Ishikawa (cell line): ENCODE measurements around the gene ZNF222.

Source experiments
- CEBPB ChIP-seq: IDR thresholded peaks from 2 replicates; pipeline ENCODE4 v1.6.1; 2012
- CREB1 ChIP-seq: IDR thresholded peaks from 2 replicates; pipeline ENCODE4 v1.6.1; 2012; ENCODE audit warnings: low read depth
- EP300 ChIP-seq: IDR thresholded peaks from 2 replicates; pipeline ENCODE4 v1.6.1; 2012; ENCODE audit warnings: borderline replicate concordance
- FOXM1 ChIP-seq: IDR thresholded peaks from 2 replicates; pipeline ENCODE4 v1.6.1; 2012; ENCODE audit warnings: low read depth, borderline replicate concordance
- TAF1 ChIP-seq: IDR thresholded peaks from 2 replicates; pipeline ENCODE4 v1.6.1; 2012; ENCODE audit warnings: low read depth, mild to moderate bottlenecking
- TCF12 ChIP-seq: IDR thresholded peaks from 2 replicates; pipeline ENCODE4 v1.6.1; 2012; ENCODE audit warnings: low read depth
- USF1 ChIP-seq: IDR thresholded peaks from 2 replicates; pipeline ENCODE4 v1.6.1; 2012
- YY1 ChIP-seq: IDR thresholded peaks from 2 replicates; pipeline ENCODE4 v1.6.1; 2012; ENCODE audit warnings: low read depth
- TF ChIP-seq, protein P1 (sequence below): IDR thresholded peaks from 2 replicates; pipeline ENCODE4 v1.6.1; 2012; ENCODE audit warnings: low read depth, mild to moderate bottlenecking
- TF ChIP-seq, protein P2 (sequence below): IDR thresholded peaks from 2 replicates; pipeline ENCODE4 v1.6.1; 2012

- TF ChIP-seq, protein P1, sequence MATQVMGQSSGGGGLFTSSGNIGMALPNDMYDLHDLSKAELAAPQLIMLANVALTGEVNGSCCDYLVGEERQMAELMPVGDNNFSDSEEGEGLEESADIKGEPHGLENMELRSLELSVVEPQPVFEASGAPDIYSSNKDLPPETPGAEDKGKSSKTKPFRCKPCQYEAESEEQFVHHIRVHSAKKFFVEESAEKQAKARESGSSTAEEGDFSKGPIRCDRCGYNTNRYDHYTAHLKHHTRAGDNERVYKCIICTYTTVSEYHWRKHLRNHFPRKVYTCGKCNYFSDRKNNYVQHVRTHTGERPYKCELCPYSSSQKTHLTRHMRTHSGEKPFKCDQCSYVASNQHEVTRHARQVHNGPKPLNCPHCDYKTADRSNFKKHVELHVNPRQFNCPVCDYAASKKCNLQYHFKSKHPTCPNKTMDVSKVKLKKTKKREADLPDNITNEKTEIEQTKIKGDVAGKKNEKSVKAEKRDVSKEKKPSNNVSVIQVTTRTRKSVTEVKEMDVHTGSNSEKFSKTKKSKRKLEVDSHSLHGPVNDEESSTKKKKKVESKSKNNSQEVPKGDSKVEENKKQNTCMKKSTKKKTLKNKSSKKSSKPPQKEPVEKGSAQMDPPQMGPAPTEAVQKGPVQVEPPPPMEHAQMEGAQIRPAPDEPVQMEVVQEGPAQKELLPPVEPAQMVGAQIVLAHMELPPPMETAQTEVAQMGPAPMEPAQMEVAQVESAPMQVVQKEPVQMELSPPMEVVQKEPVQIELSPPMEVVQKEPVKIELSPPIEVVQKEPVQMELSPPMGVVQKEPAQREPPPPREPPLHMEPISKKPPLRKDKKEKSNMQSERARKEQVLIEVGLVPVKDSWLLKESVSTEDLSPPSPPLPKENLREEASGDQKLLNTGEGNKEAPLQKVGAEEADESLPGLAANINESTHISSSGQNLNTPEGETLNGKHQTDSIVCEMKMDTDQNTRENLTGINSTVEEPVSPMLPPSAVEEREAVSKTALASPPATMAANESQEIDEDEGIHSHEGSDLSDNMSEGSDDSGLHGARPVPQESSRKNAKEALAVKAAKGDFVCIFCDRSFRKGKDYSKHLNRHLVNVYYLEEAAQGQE, result no peak
- TF ChIP-seq TCF12 (no peak), TAF1 (no peak), CEBPB (no peak), EP300 (no peak), USF1 (no peak), CREB1 (peak; percentile 78), YY1 (0 out of 2 replicates have a peak, but pooled peaks have one; percentile 20), FOXM1 (no peak)
- TF ChIP-seq, protein P2, sequence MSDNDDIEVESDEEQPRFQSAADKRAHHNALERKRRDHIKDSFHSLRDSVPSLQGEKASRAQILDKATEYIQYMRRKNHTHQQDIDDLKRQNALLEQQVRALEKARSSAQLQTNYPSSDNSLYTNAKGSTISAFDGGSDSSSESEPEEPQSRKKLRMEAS, result 0 out of 2 replicates have a peak, but pooled peaks have one; percentile 15
These were observed at the start of gene ZNF222 for GRCh38 chr19:44025217-44025936.
